Tibial nerve (tissue), 4 donors: ENCODE data around the gene RAP1GAP2. TPM values are rescaled to one million over a fixed set of nuclear protein-coding genes. Genes with fewer than 3 reads are reported as not detected.

ENCODE experiments used
- DNase-seq, 2 donors: peaks; one replicate each; pipeline ENCODE4 v3.0.0-alpha.2; 2019; ENCODE audit warnings: low spot score in 2 of 2
- H3K27ac ChIP-seq, 4 donors: fragments of 200-600 bp; sonication (generic) in 3 of 4; one replicate each; pipeline ENCODE4 v1.5.1; 2017 to 2019; ENCODE audit warnings: mild to moderate bottlenecking in 1 of 4
- H3K27me3 ChIP-seq, 2 donors: fragments of 200-600 bp; sonication (generic) in 1 of 2; one replicate each; pipeline versions ENCODE4 v1.5.1 to v1.6.0; 2017 to 2019
- H3K36me3 ChIP-seq, 3 donors: fragments of 200-600 bp; sonication (generic); one replicate each; pipeline ENCODE4 v1.5.1; 2018 to 2019
- H3K4me1 ChIP-seq, 4 donors: fragments of 200-600 bp; sonication (generic) in 3 of 4; one replicate each; pipeline ENCODE4 v1.5.1; 2017 to 2019
- H3K4me3 ChIP-seq, 4 donors: fragments of 200-600 bp; sonication (generic) in 3 of 4; one replicate each; pipeline ENCODE4 v1.5.1; 2017 to 2019; ENCODE audit warnings: mild to moderate bottlenecking in 1 of 4, moderate library complexity in 1 of 4
- H3K9me3 ChIP-seq, 4 donors: fragments of 200-600 bp; sonication (generic) in 3 of 4; one replicate each; pipeline ENCODE4 v1.5.1; 2017 to 2019
- EP300 ChIP-seq, 2 donors: sonication (generic); formaldehyde crosslinking; IDR thresholded peaks; one replicate each; pipeline ENCODE4 v1.6.1; 2017; ENCODE audit warnings: antibody characterized with exemption in 2 of 2, mild to moderate bottlenecking in 1 of 2
- POLR2A ChIP-seq, 2 donors: fragments of 450-650 bp; IDR thresholded peaks; one replicate each; pipeline ENCODE4 v1.6.1; 2017; ENCODE audit warnings: antibody characterized with exemption in 2 of 2, mild to moderate bottlenecking in 2 of 2, moderate library complexity in 2 of 2
- WGBS, 2 donors: methylation state at CpG; one replicate each; pipeline ENCODE4 v1.1.5; 2018; 5-methylcytosine and 5-hydroxymethylcytosine counted together
- total RNA-seq, 4 donors: library from RNA; depleted of rRNA; stranded (reverse); fragments of >200 nt; gene quantifications; one replicate each; pipeline ENCODE4 v1.1.0, GENCODE V29; 2016
- TF ChIP-seq, protein P1 (sequence below), 5 experiments: fragments of 200-600 bp in 3 of 5; fragments of 450-650 bp in 2 of 5; sonication (generic) in 3 of 5; IDR thresholded peaks; one replicate each; pipeline ENCODE4 v1.5.1; 2016 to 2019; ENCODE audit warnings: antibody characterized with exemption in 5 of 5, mild to moderate bottlenecking in 3 of 5, moderate library complexity in 2 of 5

The RAP1GAP2 gene
- total RNA-seq, 4 donors from 2014 or later, result 5.4 to 18.2 (median 11.9) TPM

DNA sequence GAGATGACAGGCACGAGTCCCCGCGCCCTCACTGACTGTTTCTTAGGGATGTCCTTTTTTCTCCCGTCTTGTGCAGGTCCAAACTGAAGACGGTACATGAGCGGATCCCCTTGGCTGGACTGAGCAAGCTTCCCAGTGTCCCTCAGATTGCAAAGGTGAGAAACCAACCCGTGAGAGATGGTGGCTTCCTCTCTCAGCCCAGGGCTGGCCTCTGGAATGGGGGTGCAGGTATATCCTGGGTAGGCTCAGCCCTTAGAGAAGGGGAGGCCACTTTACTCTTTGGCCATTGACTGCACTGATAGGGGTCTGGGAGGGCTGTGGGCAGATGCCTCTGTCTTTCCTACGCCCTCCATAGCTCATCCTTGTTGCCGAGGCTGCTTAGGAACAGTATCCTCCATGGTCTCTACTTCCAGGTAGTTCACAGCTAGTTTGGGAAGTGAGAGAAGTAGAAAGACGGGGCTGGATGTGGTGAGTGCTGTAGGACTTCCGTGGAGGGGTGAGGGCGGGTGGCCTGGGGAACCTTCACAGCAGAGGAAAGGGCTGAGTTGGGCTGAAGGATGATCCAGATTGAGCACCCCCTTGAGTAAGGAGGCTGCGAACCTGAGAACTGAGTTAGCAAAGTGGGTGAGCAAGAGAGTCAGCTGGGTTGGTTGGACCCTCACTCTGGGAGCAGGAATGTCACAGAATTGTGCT, 184.1 kb downstream of the RAP1GAP2 start:
- WGBS, 2 donors, result 94 to 96% methylated on average over 13 of the region's 13 CpGs
- DNase-seq, result no peak

DNA sequence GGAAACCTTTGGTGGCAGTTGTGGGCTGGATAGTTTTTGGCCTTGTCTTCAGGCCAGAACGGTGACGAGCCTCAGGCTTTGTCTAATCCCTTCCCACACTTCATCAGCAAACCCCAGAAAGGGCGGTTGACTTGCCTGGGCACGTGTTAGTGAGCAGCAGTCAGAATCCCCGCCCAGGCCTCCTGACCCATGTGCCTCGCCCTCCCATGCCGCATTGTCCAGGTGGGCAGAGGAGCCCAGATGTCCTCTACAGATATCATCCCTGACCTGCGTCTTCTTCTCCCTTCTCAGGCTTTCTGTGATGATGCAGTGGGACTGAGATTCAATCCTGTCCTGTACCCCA, 184.6 kb downstream of the RAP1GAP2 start:
- peaks cover 0 to 6% (median 0%) of the 10 kb centered on the region in 4 donors for H3K4me1 ChIP-seq
- TF ChIP-seq POLR2A (IDR thresholded peaks at IDR 0.05) (no peak), EP300 (IDR thresholded peaks at IDR 0.05) (no peak)
- TF ChIP-seq, protein P1, sequence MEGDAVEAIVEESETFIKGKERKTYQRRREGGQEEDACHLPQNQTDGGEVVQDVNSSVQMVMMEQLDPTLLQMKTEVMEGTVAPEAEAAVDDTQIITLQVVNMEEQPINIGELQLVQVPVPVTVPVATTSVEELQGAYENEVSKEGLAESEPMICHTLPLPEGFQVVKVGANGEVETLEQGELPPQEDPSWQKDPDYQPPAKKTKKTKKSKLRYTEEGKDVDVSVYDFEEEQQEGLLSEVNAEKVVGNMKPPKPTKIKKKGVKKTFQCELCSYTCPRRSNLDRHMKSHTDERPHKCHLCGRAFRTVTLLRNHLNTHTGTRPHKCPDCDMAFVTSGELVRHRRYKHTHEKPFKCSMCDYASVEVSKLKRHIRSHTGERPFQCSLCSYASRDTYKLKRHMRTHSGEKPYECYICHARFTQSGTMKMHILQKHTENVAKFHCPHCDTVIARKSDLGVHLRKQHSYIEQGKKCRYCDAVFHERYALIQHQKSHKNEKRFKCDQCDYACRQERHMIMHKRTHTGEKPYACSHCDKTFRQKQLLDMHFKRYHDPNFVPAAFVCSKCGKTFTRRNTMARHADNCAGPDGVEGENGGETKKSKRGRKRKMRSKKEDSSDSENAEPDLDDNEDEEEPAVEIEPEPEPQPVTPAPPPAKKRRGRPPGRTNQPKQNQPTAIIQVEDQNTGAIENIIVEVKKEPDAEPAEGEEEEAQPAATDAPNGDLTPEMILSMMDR (IDR thresholded peaks at IDR 0.05), result no peak
- no peak for DNase-seq

More for the DNA sequence above, 184.1 kb downstream of the RAP1GAP2 start:
- Histone ChIP-seq H3K27me3 (no peaks in the 10 kb centered on the region), H3K4me1 (peaks cover 0 to 6% (median 0%) of the 10 kb centered on the region in 4 donors), H3K36me3 (peaks cover 0 to 27% (median 0%) of the 10 kb centered on the region in 3 donors), H3K9me3 (no peaks in the 10 kb centered on the region), H3K27ac (no peak overlapping the region), H3K4me3 (no peak overlapping the region)
- TF ChIP-seq EP300 (IDR thresholded peaks at IDR 0.05) (no peak), POLR2A (IDR thresholded peaks at IDR 0.05) (no peak)
- TF ChIP-seq, protein P1 (IDR thresholded peaks at IDR 0.05), result no peak

DNA sequence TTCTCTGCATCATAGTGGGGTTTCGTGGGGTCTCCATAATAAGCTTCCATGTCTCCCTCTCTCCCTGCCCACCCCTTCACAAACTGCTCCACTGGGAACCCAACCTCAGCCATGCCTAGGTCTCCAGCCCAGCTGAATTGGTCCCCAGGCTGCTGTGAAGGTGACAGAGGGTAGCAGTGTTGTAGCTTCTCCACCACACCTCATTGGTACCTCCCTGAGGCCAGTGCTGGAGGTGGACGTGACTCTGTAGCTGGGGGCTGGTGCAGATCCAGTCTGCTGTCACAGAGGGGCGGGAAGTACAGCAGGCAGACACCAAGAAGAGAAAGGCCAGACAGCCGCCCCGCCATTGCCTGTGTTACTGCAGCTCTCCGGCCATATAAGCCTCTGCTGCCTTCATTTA, 185.1 kb downstream of the RAP1GAP2 start:
- H3K4me3 ChIP-seq, result no peak overlapping the region
- 88 to 89% methylated on average over 6 of the region's 6 CpGs for WGBS, 2 donors
- no peaks in the 10 kb centered on the region for H3K9me3 ChIP-seq
- H3K36me3 ChIP-seq, result peaks cover 0 to 31% (median 0%) of the 10 kb centered on the region in 3 donors
- H3K4me1 ChIP-seq, result peaks cover 0 to 6% (median 0%) of the 10 kb centered on the region in 4 donors
- no peak overlapping the region for H3K27ac ChIP-seq
- no peaks in the 10 kb centered on the region for H3K27me3 ChIP-seq
- TF ChIP-seq POLR2A (IDR thresholded peaks at IDR 0.05), result no peak
- no peak for TF ChIP-seq EP300 (IDR thresholded peaks at IDR 0.05)
- TF ChIP-seq, protein P1 (IDR thresholded peaks at IDR 0.05), result no peak
- DNase-seq, result no peak

More for the DNA sequence above, 184.6 kb downstream of the RAP1GAP2 start:
- Histone ChIP-seq H3K9me3 (no peaks in the 10 kb centered on the region), H3K27me3 (no peaks in the 10 kb centered on the region), H3K4me3 (no peak overlapping the region), H3K27ac (no peak overlapping the region), H3K36me3 (peaks cover 0 to 31% (median 0%) of the 10 kb centered on the region in 3 donors)
- WGBS, 2 donors, result 89 to 93% methylated on average over 8 of the region's 8 CpGs

DNA sequence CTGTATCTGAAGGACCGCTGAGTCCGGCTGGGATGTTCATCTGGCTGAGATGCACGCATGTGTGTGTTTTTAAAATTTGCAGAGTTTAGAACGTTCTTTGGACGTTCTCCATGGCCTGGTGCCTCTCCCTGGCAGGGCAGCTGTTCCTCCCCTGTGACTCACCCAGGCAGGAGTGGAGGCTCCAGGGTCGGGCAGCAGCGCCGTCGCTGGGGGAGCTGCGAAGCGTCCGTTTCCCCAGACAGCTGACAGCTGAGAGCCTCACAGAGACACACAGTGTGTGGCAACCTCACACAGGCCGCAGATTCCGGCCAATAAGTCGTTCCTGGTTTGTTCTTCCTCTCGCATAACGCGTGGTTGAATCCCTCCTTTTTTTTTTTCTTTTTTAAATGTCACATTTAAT, 186.6 kb downstream of the RAP1GAP2 start:
- no peaks in the 10 kb centered on the region for H3K9me3 ChIP-seq
- 63 to 75% methylated on average over 18 of the region's 18 CpGs for WGBS, 2 donors
- H3K4me1 ChIP-seq, result peaks cover 0 to 6% (median 0%) of the 10 kb centered on the region in 4 donors
- H3K4me3 ChIP-seq, result no peak overlapping the region
- peak in 1 of 2 donors; percentile 39 for DNase-seq
- H3K27me3 ChIP-seq, result no peaks in the 10 kb centered on the region
- peaks cover 0 to 31% (median 0%) of the 10 kb centered on the region in 3 donors for H3K36me3 ChIP-seq
- peak overlapping the region in 1 of 4 donors; percentile 41 for H3K27ac ChIP-seq
- TF ChIP-seq POLR2A (IDR thresholded peaks at IDR 0.05) (no peak), EP300 (IDR thresholded peaks at IDR 0.05) (peak in 1 of 2 donors; percentile 23)

DNA sequence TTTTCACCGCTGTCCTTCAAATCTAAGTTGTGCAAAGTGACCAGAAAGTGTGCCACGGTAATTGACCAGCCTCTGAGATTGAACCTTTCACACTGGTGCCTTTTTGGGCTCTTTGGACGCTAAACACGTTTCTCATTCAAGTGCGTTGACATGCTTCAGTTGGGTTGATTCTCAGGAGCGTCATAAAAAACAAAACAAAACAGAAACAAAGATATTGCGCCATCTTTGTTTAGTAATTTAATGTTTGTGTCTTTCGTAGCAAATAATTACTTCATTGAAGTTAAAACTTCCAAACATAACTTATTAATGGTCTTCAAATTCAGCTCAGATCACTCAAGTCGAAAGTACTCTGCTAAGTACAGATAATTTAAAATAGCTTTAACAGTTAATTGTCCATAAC, 187.0 kb downstream of the RAP1GAP2 start:
- Histone ChIP-seq H3K4me1 (peaks cover 0 to 6% (median 0%) of the 10 kb centered on the region in 4 donors), H3K27me3 (no peaks in the 10 kb centered on the region), H3K36me3 (peaks cover 0 to 31% (median 0%) of the 10 kb centered on the region in 3 donors), H3K9me3 (no peaks in the 10 kb centered on the region), H3K27ac (peak overlapping the region in 1 of 4 donors; percentile 41), H3K4me3 (no peak overlapping the region)
- WGBS, 2 donors, result 86% methylated on average over 9 of the region's 9 CpGs
- TF ChIP-seq, protein P1 (IDR thresholded peaks at IDR 0.05), result no peak
- TF ChIP-seq EP300 (IDR thresholded peaks at IDR 0.05) (no peak), POLR2A (IDR thresholded peaks at IDR 0.05) (no peak)
- no peak for DNase-seq
